HEK293 (cell line): ENCODE data around the gene TIGD1.

Experiments
- CTCF ChIA-PET: fragments of 350-600 bp; formaldehyde crosslinking; extraction: SDS; loops from one replicate; lab custom pipeline; 2021; ENCODE audit warnings: antibody characterized with exemption; lab: Yijun Ruan, JAX
- POLR2A ChIA-PET: fragments of 300-600 bp; formaldehyde crosslinking; extraction: SDS; loops from one replicate; lab custom pipeline; 2020; ENCODE audit warnings: antibody characterized with exemption, inconsistent platforms; lab: Yijun Ruan, JAX
- H3K27ac ChIP-seq: fragments of 200-500 bp; sonication (Bioruptor generic); 2 replicates; pipeline ENCODE4 v1.5.1; 2014; ENCODE audit warnings: low read depth, low read length, control low read depth, inconsistent platforms; ENCODE audit errors: extremely low read depth
- H3K36me3 ChIP-seq, 2 experiments: fragments of 200-500 bp in 1 of 2; sonication (Bioruptor generic) in 1 of 2; 1 replicate in 1 of 2; 2 replicates in 1 of 2; pipeline ENCODE4 v1.5.1; 2014 to 2017; ENCODE audit warnings: inconsistent platforms in 2 of 2, low read length in 2 of 2; ENCODE audit not compliant: control insufficient read depth in 2 of 2, insufficient read depth in 1 of 2
- H3K4me1 ChIP-seq: fragments of 200-500 bp; sonication (Bioruptor generic); 2 replicates; pipeline ENCODE4 v1.5.1; 2014; ENCODE audit warnings: mild to moderate bottlenecking, low read length, inconsistent platforms; ENCODE audit not compliant: control insufficient read depth, insufficient read depth
- H3K4me3 ChIP-seq: 2 replicates; pipeline ENCODE4 v1.5.1; 2011; ENCODE audit warnings: low read depth, mild to moderate bottlenecking, control low read depth, low read length, moderate library complexity
- H3K9me3 ChIP-seq: fragments of 200-500 bp; sonication (Bioruptor generic); 2 replicates; pipeline ENCODE4 v1.5.1; 2014; ENCODE audit warnings: low read depth, low read length, inconsistent platforms; ENCODE audit not compliant: control insufficient read depth, insufficient read depth
- GLI4 ChIP-seq: fragments of 450-650 bp; formaldehyde crosslinking; IDR thresholded peaks from 2 replicates; pipeline ENCODE4 v1.5.1; 2016; ENCODE audit warnings: missing biosample characterization, missing genetic modification characterization
- GLIS1 ChIP-seq: fragments of 450-650 bp; formaldehyde crosslinking; IDR thresholded peaks from 2 replicates; pipeline ENCODE4 v1.5.1; 2016; ENCODE audit warnings: missing biosample characterization, missing genetic modification characterization
- HOXA7 ChIP-seq: sonication (generic); formaldehyde crosslinking; IDR thresholded peaks from 2 replicates; pipeline ENCODE4 v1.8.1; 2022; ENCODE audit warnings: missing genetic modification reagents, borderline replicate concordance
- KLF8 ChIP-seq: fragments of 450-650 bp; formaldehyde crosslinking; IDR thresholded peaks from 2 replicates; pipeline ENCODE4 v1.5.1; 2016; ENCODE audit warnings: missing biosample characterization, missing genetic modification characterization
- SCRT1 ChIP-seq: fragments of 450-650 bp; formaldehyde crosslinking; IDR thresholded peaks from 2 replicates; pipeline ENCODE4 v1.5.1; 2016; ENCODE audit warnings: missing biosample characterization, missing genetic modification characterization, borderline replicate concordance
- TRIM28 ChIP-seq: IDR thresholded peaks from 2 replicates; pipeline ENCODE4 v1.6.1; 2011; ENCODE audit warnings: low read length, control low read depth, borderline replicate concordance
- ZNF114 ChIP-seq: fragments of 450-650 bp; formaldehyde crosslinking; IDR thresholded peaks from 2 replicates; pipeline ENCODE4 v1.5.0; 2017; ENCODE audit warnings: missing biosample characterization, missing genetic modification characterization
- ZNF266 ChIP-seq: fragments of 450-650 bp; formaldehyde crosslinking; IDR thresholded peaks from 2 replicates; pipeline ENCODE4 v1.5.1; 2016; ENCODE audit warnings: missing biosample characterization, missing genetic modification characterization, low read depth
- ZNF324 ChIP-seq: fragments of 450-650 bp; formaldehyde crosslinking; IDR thresholded peaks from 2 replicates; pipeline ENCODE4 v1.5.1; 2016; ENCODE audit warnings: missing biosample characterization, missing genetic modification characterization
- ZNF416 ChIP-seq: fragments of 450-650 bp; formaldehyde crosslinking; IDR thresholded peaks from 2 replicates; pipeline ENCODE4 v1.5.1; 2016; ENCODE audit warnings: missing biosample characterization, missing genetic modification characterization
- ZNF433 ChIP-seq: fragments of 450-650 bp; formaldehyde crosslinking; IDR thresholded peaks from 2 replicates; pipeline ENCODE4 v1.5.1; 2016; ENCODE audit warnings: missing biosample characterization, missing genetic modification characterization, low read depth
- ZNF670 ChIP-seq: fragments of 450-650 bp; formaldehyde crosslinking; IDR thresholded peaks from 2 replicates; pipeline ENCODE4 v1.5.1; 2016; ENCODE audit warnings: missing biosample characterization, missing genetic modification characterization, low read depth
- ZNF747 ChIP-seq: fragments of 450-650 bp; formaldehyde crosslinking; IDR thresholded peaks from 2 replicates; pipeline ENCODE4 v1.5.1; 2016; ENCODE audit warnings: missing biosample characterization, missing genetic modification characterization
- ZNF843 ChIP-seq: fragments of 450-650 bp; formaldehyde crosslinking; IDR thresholded peaks from 2 replicates; pipeline ENCODE4 v1.5.1; 2016; ENCODE audit warnings: missing biosample characterization, missing genetic modification characterization
- TF ChIP-seq, protein P1 (sequence below): fragments of 450-650 bp; formaldehyde crosslinking; IDR thresholded peaks from 2 replicates; pipeline ENCODE4 v1.5.1; 2016; ENCODE audit warnings: missing biosample characterization, missing genetic modification characterization
- TF ChIP-seq, protein P2 (sequence below): fragments of 450-650 bp; formaldehyde crosslinking; IDR thresholded peaks from 2 replicates; pipeline ENCODE4 v1.5.1; 2017; ENCODE audit warnings: missing biosample characterization, mild to moderate bottlenecking, missing genetic modification characterization, moderate library complexity
- TF ChIP-seq, protein P3 (sequence below): fragments of 450-650 bp; formaldehyde crosslinking; IDR thresholded peaks from 2 replicates; pipeline ENCODE4 v1.5.1; 2016; ENCODE audit warnings: missing biosample characterization, missing genetic modification characterization
- TF ChIP-seq, protein P4 (sequence below): fragments of 450-650 bp; formaldehyde crosslinking; IDR thresholded peaks from 2 replicates; pipeline ENCODE4 v1.5.1; 2017; ENCODE audit warnings: missing biosample characterization, missing genetic modification characterization
- TF ChIP-seq, protein P5 (sequence below): fragments of 450-650 bp; formaldehyde crosslinking; IDR thresholded peaks from 2 replicates; pipeline ENCODE4 v1.5.1; 2017; ENCODE audit warnings: missing biosample characterization, missing genetic modification characterization
- TF ChIP-seq, protein P6 (sequence below): fragments of 450-650 bp; formaldehyde crosslinking; IDR thresholded peaks from 2 replicates; pipeline ENCODE4 v1.5.1; 2016; ENCODE audit warnings: missing biosample characterization, missing genetic modification characterization, low read depth
- TF ChIP-seq, protein P7 (sequence below): fragments of 450-650 bp; formaldehyde crosslinking; IDR thresholded peaks from 2 replicates; pipeline ENCODE4 v1.5.0; 2017; ENCODE audit warnings: missing biosample characterization, missing genetic modification characterization, borderline replicate concordance

TIGD1 gene

DNA sequence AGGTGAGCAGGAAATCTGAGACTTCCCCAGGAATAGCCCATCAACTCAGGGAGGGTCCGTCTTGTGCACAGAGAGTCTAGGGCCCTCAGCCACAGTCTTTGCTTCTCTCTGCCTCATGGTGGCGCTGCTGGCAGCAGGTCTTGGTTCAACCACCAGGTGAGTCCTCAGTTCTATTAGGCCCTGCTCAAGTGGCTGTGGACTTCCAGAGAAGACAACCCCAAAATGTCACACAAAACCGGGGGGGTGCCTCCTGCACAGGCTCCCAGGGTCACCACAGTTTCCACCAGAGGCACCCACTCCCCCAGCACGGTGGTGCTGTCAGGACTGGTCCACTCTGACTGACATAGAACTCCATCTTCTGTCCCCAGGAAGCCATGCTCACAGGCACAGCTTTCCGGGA, 13.3 kb downstream of the TIGD1 start:
- POLR2A ChIA-PET: interaction anchor here (1.0 kb wide), 1 partner anchor 13 kb away, joined by 3 read pairs; the partner anchor contains the start of genes EIF4E2 and TIGD1
- CTCF ChIA-PET: interaction anchor here (0.6 to 1.6 kb wide), 2 partner anchors 107 to 622 kb away, joined by 3 to 4 read pairs; no protein-coding TSS in a partner anchor
- H3K4me1 ChIP-seq: no peaks in the 10 kb centered on the region
- no peaks in the 10 kb centered on the region for H3K36me3 ChIP-seq
- H3K27ac ChIP-seq: no peak overlapping the region
- no peaks in the 10 kb centered on the region for H3K9me3 ChIP-seq
- H3K4me3 ChIP-seq: no peak overlapping the region
- TF ChIP-seq ZNF670: no peak
- TF ChIP-seq, protein P1, sequence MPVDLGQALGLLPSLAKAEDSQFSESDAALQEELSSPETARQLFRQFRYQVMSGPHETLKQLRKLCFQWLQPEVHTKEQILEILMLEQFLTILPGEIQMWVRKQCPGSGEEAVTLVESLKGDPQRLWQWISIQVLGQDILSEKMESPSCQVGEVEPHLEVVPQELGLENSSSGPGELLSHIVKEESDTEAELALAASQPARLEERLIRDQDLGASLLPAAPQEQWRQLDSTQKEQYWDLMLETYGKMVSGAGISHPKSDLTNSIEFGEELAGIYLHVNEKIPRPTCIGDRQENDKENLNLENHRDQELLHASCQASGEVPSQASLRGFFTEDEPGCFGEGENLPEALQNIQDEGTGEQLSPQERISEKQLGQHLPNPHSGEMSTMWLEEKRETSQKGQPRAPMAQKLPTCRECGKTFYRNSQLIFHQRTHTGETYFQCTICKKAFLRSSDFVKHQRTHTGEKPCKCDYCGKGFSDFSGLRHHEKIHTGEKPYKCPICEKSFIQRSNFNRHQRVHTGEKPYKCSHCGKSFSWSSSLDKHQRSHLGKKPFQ (tag by site-specific recombination): no peak
- TF ChIP-seq, protein P2, sequence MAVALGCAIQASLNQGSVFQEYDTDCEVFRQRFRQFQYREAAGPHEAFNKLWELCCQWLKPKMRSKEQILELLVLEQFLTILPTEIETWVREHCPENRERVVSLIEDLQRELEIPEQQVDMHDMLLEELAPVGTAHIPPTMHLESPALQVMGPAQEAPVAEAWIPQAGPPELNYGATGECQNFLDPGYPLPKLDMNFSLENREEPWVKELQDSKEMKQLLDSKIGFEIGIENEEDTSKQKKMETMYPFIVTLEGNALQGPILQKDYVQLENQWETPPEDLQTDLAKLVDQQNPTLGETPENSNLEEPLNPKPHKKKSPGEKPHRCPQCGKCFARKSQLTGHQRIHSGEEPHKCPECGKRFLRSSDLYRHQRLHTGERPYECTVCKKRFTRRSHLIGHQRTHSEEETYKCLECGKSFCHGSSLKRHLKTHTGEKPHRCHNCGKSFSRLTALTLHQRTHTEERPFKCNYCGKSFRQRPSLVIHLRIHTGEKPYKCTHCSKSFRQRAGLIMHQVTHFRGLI: no peak
- no peak for TF ChIP-seq ZNF747 (tag by site-specific recombination)
- no peak for TF ChIP-seq ZNF433 (tag by site-specific recombination)
- TF ChIP-seq GLI4 (tag by site-specific recombination): no peak
- no peak for TF ChIP-seq HOXA7
- no peak for TF ChIP-seq KLF8
- no peak for TF ChIP-seq TRIM28
- TF ChIP-seq ZNF266: no peak
- TF ChIP-seq ZNF843 (tag by site-specific recombination): no peak
- TF ChIP-seq SCRT1 (tag by site-specific recombination): no peak
- TF ChIP-seq, protein P3, sequence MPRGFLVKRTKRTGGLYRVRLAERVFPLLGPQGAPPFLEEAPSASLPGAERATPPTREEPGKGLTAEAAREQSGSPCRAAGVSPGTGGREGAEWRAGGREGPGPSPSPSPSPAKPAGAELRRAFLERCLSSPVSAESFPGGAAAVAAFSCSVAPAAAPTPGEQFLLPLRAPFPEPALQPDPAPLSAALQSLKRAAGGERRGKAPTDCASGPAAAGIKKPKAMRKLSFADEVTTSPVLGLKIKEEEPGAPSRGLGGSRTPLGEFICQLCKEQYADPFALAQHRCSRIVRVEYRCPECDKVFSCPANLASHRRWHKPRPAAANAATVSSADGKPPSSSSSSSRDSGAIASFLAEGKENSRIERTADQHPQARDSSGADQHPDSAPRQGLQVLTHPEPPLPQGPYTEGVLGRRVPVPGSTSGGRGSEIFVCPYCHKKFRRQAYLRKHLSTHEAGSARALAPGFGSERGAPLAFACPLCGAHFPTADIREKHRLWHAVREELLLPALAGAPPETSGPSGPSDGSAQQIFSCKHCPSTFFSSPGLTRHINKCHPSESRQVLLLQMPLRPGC (tag by site-specific recombination): no peak
- no peak for TF ChIP-seq ZNF114
- TF ChIP-seq ZNF416: no peak
- no peak for TF ChIP-seq GLIS1 (tag by site-specific recombination)

DNA sequence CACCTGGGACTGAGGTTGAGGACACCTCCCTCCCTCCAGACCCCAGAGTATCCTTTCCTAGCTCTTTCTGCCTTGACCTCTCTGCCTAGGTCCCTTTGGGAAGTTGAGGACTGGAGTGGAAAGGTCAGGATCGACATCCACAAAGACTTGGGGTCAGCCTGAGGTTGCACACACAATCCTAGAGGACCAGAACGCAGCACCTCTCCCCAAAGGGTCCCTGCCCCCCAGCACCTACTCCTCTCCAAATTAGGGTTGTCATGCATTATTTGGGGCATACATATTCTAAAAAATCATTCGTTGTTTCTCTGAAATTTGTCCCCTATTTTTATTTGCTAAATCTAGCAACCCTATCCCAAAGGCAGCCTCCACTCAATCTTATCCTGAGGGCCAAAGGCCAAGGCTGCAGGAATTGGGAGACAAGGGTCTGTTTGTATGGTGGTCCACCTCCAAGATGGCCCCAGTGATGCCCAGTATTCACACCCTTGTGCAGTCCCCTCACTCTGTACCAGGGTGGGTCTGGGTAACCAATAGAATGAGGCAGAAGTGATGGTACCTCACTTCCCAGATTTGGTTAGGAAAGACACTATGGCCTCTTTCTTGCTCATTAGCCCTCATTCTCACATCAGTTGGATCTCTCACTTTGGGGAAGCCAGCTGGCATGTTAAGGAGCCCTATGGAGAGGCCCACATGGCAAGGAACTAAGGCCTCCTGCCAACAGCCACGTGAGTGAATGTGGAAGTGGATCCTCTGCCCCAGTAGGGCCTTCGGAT, 14.4 kb downstream of the TIGD1 start:
- H3K36me3 ChIP-seq: no peaks in the 10 kb centered on the region
- no peaks in the 10 kb centered on the region for H3K9me3 ChIP-seq
- H3K27ac ChIP-seq: no peak overlapping the region
- H3K4me1 ChIP-seq: no peaks in the 10 kb centered on the region
- H3K4me3 ChIP-seq: no peak overlapping the region
- ChIA-PET CTCF (no interaction called here), POLR2A (no interaction called here)
- TF ChIP-seq, protein P4, sequence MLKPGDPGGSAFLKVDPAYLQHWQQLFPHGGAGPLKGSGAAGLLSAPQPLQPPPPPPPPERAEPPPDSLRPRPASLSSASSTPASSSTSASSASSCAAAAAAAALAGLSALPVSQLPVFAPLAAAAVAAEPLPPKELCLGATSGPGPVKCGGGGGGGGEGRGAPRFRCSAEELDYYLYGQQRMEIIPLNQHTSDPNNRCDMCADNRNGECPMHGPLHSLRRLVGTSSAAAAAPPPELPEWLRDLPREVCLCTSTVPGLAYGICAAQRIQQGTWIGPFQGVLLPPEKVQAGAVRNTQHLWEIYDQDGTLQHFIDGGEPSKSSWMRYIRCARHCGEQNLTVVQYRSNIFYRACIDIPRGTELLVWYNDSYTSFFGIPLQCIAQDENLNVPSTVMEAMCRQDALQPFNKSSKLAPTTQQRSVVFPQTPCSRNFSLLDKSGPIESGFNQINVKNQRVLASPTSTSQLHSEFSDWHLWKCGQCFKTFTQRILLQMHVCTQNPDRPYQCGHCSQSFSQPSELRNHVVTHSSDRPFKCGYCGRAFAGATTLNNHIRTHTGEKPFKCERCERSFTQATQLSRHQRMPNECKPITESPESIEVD (tag by site-specific recombination): no peak
- TF ChIP-seq, protein P5, sequence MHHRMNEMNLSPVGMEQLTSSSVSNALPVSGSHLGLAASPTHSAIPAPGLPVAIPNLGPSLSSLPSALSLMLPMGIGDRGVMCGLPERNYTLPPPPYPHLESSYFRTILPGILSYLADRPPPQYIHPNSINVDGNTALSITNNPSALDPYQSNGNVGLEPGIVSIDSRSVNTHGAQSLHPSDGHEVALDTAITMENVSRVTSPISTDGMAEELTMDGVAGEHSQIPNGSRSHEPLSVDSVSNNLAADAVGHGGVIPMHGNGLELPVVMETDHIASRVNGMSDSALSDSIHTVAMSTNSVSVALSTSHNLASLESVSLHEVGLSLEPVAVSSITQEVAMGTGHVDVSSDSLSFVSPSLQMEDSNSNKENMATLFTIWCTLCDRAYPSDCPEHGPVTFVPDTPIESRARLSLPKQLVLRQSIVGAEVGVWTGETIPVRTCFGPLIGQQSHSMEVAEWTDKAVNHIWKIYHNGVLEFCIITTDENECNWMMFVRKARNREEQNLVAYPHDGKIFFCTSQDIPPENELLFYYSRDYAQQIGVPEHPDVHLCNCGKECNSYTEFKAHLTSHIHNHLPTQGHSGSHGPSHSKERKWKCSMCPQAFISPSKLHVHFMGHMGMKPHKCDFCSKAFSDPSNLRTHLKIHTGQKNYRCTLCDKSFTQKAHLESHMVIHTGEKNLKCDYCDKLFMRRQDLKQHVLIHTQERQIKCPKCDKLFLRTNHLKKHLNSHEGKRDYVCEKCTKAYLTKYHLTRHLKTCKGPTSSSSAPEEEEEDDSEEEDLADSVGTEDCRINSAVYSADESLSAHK (tag by site-specific recombination): no peak
- TF ChIP-seq, protein P6, sequence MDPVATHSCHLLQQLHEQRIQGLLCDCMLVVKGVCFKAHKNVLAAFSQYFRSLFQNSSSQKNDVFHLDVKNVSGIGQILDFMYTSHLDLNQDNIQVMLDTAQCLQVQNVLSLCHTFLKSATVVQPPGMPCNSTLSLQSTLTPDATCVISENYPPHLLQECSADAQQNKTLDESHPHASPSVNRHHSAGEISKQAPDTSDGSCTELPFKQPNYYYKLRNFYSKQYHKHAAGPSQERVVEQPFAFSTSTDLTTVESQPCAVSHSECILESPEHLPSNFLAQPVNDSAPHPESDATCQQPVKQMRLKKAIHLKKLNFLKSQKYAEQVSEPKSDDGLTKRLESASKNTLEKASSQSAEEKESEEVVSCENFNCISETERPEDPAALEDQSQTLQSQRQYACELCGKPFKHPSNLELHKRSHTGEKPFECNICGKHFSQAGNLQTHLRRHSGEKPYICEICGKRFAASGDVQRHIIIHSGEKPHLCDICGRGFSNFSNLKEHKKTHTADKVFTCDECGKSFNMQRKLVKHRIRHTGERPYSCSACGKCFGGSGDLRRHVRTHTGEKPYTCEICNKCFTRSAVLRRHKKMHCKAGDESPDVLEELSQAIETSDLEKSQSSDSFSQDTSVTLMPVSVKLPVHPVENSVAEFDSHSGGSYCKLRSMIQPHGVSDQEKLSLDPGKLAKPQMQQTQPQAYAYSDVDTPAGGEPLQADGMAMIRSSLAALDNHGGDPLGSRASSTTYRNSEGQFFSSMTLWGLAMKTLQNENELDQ (tag by site-specific recombination): no peak
- TF ChIP-seq, protein P7, sequence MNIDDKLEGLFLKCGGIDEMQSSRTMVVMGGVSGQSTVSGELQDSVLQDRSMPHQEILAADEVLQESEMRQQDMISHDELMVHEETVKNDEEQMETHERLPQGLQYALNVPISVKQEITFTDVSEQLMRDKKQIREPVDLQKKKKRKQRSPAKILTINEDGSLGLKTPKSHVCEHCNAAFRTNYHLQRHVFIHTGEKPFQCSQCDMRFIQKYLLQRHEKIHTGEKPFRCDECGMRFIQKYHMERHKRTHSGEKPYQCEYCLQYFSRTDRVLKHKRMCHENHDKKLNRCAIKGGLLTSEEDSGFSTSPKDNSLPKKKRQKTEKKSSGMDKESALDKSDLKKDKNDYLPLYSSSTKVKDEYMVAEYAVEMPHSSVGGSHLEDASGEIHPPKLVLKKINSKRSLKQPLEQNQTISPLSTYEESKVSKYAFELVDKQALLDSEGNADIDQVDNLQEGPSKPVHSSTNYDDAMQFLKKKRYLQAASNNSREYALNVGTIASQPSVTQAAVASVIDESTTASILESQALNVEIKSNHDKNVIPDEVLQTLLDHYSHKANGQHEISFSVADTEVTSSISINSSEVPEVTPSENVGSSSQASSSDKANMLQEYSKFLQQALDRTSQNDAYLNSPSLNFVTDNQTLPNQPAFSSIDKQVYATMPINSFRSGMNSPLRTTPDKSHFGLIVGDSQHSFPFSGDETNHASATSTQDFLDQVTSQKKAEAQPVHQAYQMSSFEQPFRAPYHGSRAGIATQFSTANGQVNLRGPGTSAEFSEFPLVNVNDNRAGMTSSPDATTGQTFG (tag by site-specific recombination): no peak
- no peak for TF ChIP-seq ZNF324 (tag by site-specific recombination)
